IMR-90 (cell line): ENCODE measurements around the gene C1QTNF12. TPM values are rescaled to one million over a fixed set of nuclear protein-coding genes. Genes with fewer than 3 reads are reported as not detected.

Experiments
- ATAC-seq: fragments of 200-7000 bp; cut with Tn5 transposase; 2 replicates; pipeline ENCODE4 v1.9.1; 2020; ENCODE audit warnings: low read depth, mild to moderate bottlenecking, moderate library complexity
- BruUV-seq: library from RNA; stranded (reverse); fragments of 400-500 nt; replicated peaks from 2 replicates; lab custom pipeline; 2021; lab: Mats Ljungman, UMichigan
- CTCF ChIA-PET: fragments of 300-600 bp; formaldehyde crosslinking; extraction: SDS; loops from one replicate; lab custom pipeline; 2021; ENCODE audit warnings: antibody characterized with exemption; lab: Yijun Ruan, JAX
- POLR2A ChIA-PET: fragments of 300-600 bp; sonication (Branson Sonifier 250); formaldehyde crosslinking; loops from one replicate; lab custom pipeline; 2022; ENCODE audit warnings: antibody characterized with exemption; ENCODE audit not compliant: unreplicated experiment; lab: Charles Lee
- DNase-seq: peaks from one replicate; pipeline ENCODE4 v3.0.0; 2013
- H2AFZ ChIP-seq: replicated peaks from 2 replicates; pipeline ENCODE3; 2013; ENCODE audit warnings: low read length, mild to moderate bottlenecking; ENCODE audit not compliant: poor library complexity
- H2AK5ac ChIP-seq: 2 replicates; pipeline ENCODE4 v1.6.1; 2013; ENCODE audit warnings: low read depth, low read length, inconsistent platforms
- H2AK9ac ChIP-seq: replicated peaks from 2 replicates; pipeline ENCODE3; 2013; ENCODE audit warnings: mild to moderate bottlenecking, low read depth, low read length, moderate library complexity; ENCODE audit not compliant: poor library complexity
- H2BK120ac ChIP-seq: 2 replicates; pipeline ENCODE4 v1.6.1; 2013; ENCODE audit warnings: low read depth, low read length, inconsistent platforms
- H2BK15ac ChIP-seq: 3 replicates; pipeline ENCODE4 v1.6.1; 2013; ENCODE audit warnings: low read depth, low read length, inconsistent platforms
- H2BK20ac ChIP-seq: 2 replicates; pipeline ENCODE4 v1.6.1; 2013; ENCODE audit warnings: low read depth, mild to moderate bottlenecking, inconsistent platforms, low read length, moderate library complexity
- H2BK5ac ChIP-seq: 2 replicates; pipeline ENCODE4 v1.6.1; 2013; ENCODE audit warnings: mild to moderate bottlenecking, low read depth, low read length, inconsistent platforms; ENCODE audit not compliant: poor library complexity, severe bottlenecking
- H3K14ac ChIP-seq: replicated peaks from 2 replicates; pipeline ENCODE4 v1.6.1; 2013; ENCODE audit warnings: low read depth, low read length, inconsistent platforms
- H3K18ac ChIP-seq: 2 replicates; pipeline ENCODE4 v1.6.1; 2013; ENCODE audit warnings: low read depth, low read length, control low read depth
- H3K23ac ChIP-seq: 2 replicates; pipeline ENCODE4 v1.6.1; 2013; ENCODE audit warnings: low read depth, low read length, inconsistent platforms
- H3K27ac ChIP-seq: 2 replicates; pipeline ENCODE4 v1.5.1; 2013; ENCODE audit warnings: mild to moderate bottlenecking, control low read depth, low read length; ENCODE audit not compliant: insufficient read depth
- H3K27me3 ChIP-seq: 2 replicates; pipeline ENCODE4 v1.6.1; 2013; ENCODE audit warnings: low read length; ENCODE audit not compliant: control insufficient read depth, insufficient read depth
- H3K36me3 ChIP-seq: 2 replicates; pipeline ENCODE4 v1.6.1; 2013; ENCODE audit warnings: low read length, mixed read lengths; ENCODE audit not compliant: control insufficient read depth, insufficient read depth
- H3K4ac ChIP-seq: 2 replicates; pipeline ENCODE4 v1.6.1; 2013; ENCODE audit warnings: low read depth, low read length, inconsistent platforms
- H3K4me1 ChIP-seq: 2 replicates; pipeline ENCODE4 v1.6.1; 2013; ENCODE audit warnings: low read length, mixed read lengths; ENCODE audit not compliant: control insufficient read depth, insufficient read depth
- H3K4me2 ChIP-seq: 2 replicates; pipeline ENCODE4 v1.6.1; 2013; ENCODE audit warnings: low read depth, mild to moderate bottlenecking, control low read depth, low read length, moderate library complexity
- H3K4me3 ChIP-seq: 2 replicates; pipeline ENCODE4 v1.5.1; 2013; ENCODE audit warnings: low read depth, mild to moderate bottlenecking, control low read depth, low read length, moderate library complexity; ENCODE audit not compliant: insufficient read depth
- H3K56ac ChIP-seq: 2 replicates; pipeline ENCODE4 v1.6.1; 2013; ENCODE audit warnings: low read length, inconsistent platforms; ENCODE audit not compliant: insufficient read depth; ENCODE audit errors: extremely low read depth
- H3K79me1 ChIP-seq, 2 experiments: 2 replicates each; pipeline ENCODE4 v1.6.1; 2013; ENCODE audit warnings: low read length in 2 of 2, inconsistent platforms in 1 of 2, low read depth in 1 of 2
- H3K9ac ChIP-seq: 2 replicates; pipeline ENCODE4 v1.6.1; 2013; ENCODE audit warnings: low read depth, low read length, control low read depth
- H3K9me1 ChIP-seq: 2 replicates; pipeline ENCODE4 v1.6.1; 2013; ENCODE audit warnings: low read length, inconsistent platforms; ENCODE audit not compliant: insufficient read depth
- H3K9me3 ChIP-seq: 2 replicates; pipeline ENCODE4 v1.6.1; 2013; ENCODE audit warnings: low read length; ENCODE audit not compliant: control insufficient read depth, insufficient read depth
- H4K20me1 ChIP-seq: 2 replicates; pipeline ENCODE4 v1.6.1; 2013; ENCODE audit warnings: low read length, inconsistent platforms; ENCODE audit not compliant: insufficient read depth
- H4K5ac ChIP-seq: 2 replicates; pipeline ENCODE4 v1.6.1; 2013; ENCODE audit warnings: mild to moderate bottlenecking, low read depth, low read length, control low read depth
- H4K8ac ChIP-seq, 2 experiments: 2 replicates each; pipeline ENCODE4 v1.6.1; 2013; ENCODE audit warnings: low read depth in 2 of 2, low read length in 2 of 2, control low read depth in 1 of 2, inconsistent platforms in 1 of 2
- H4K91ac ChIP-seq: 2 replicates; pipeline ENCODE4 v1.6.1; 2013; ENCODE audit warnings: low read depth, low read length, inconsistent platforms; ENCODE audit not compliant: insufficient read depth
- BHLHE40 ChIP-seq: fragments of 150-350 bp; IDR thresholded peaks from 2 replicates; pipeline ENCODE4 v1.6.1; 2016; ENCODE audit warnings: mild to moderate bottlenecking, low read depth, low read length
- CEBPB ChIP-seq: IDR thresholded peaks from 2 replicates; pipeline ENCODE4 v1.6.1; 2012; ENCODE audit warnings: low read depth, low read length, improper control_type of control experiment
- CHD1 ChIP-seq: IDR thresholded peaks from 2 replicates; pipeline ENCODE4 v1.6.1; 2012; ENCODE audit warnings: low read depth, low read length, improper control_type of control experiment
- FOS ChIP-seq: fragments of 150-350 bp; IDR thresholded peaks from 2 replicates; pipeline ENCODE4 v1.6.1; 2016; ENCODE audit warnings: low read depth, low read length
- MAFK ChIP-seq: IDR thresholded peaks from 2 replicates; pipeline ENCODE4 v1.6.1; 2012; ENCODE audit warnings: low read depth, low read length, improper control_type of control experiment
- MAZ ChIP-seq: IDR thresholded peaks from 2 replicates; pipeline ENCODE4 v1.6.1; 2012; ENCODE audit warnings: low read depth, mild to moderate bottlenecking, low read length, improper control_type of control experiment, moderate library complexity, borderline replicate concordance
- MXI1 ChIP-seq: IDR thresholded peaks from 2 replicates; pipeline ENCODE4 v1.6.1; 2012; ENCODE audit warnings: low read depth, mild to moderate bottlenecking, low read length, moderate library complexity, borderline replicate concordance
- NFE2L2 ChIP-seq: fragments of 150-350 bp; IDR thresholded peaks from 2 replicates; pipeline ENCODE4 v1.6.1; 2016; ENCODE audit warnings: low read depth, mild to moderate bottlenecking, low read length
- POLR2A ChIP-seq: IDR thresholded peaks from 2 replicates; pipeline ENCODE4 v1.6.1; 2012; ENCODE audit warnings: mild to moderate bottlenecking, low read depth, low read length
- RAD21 ChIP-seq: IDR thresholded peaks from 2 replicates; pipeline ENCODE4 v1.6.1; 2012; ENCODE audit warnings: low read length, improper control_type of control experiment
- RCOR1 ChIP-seq: IDR thresholded peaks from 2 replicates; pipeline ENCODE4 v1.6.1; 2012; ENCODE audit warnings: mild to moderate bottlenecking, low read length, improper control_type of control experiment; ENCODE audit not compliant: insufficient replicate concordance
- RFX5 ChIP-seq: IDR thresholded peaks from 2 replicates; pipeline ENCODE4 v1.8.0; 2012; ENCODE audit warnings: low read depth, mild to moderate bottlenecking, low read length, moderate library complexity
- SMC3 ChIP-seq: fragments of 150-350 bp; IDR thresholded peaks from 2 replicates; pipeline ENCODE4 v1.6.1; 2016; ENCODE audit warnings: low read depth, mild to moderate bottlenecking, antibody characterized with exemption, low read length, moderate library complexity
- WGBS, 2 experiments: methylation state at CpG; one replicate each; pipeline versions ENCODE4 v1.1.5 to v1.1.7; 2013; ENCODE audit warnings: missing lambda C conversion rate in 2 of 2; ENCODE audit not compliant: insufficient read length in 1 of 2; ENCODE audit errors: extremely low coverage in 2 of 2; 5-methylcytosine and 5-hydroxymethylcytosine counted together
- dilution Hi-C: fragments of 300-500 bp; cut with HindIII; formaldehyde crosslinking; loops from one replicate; pipeline ENCODE4 v1.14.3; 2018; ENCODE audit warnings: low sequenced_read_pairs; ENCODE audit not compliant: unreplicated experiment
- in situ Hi-C: fragments of 300-500 bp; cut with MboI; formaldehyde crosslinking; loops from 3 replicates; pipeline ENCODE4 v1.14.3; 2019; ENCODE audit warnings: low sequenced_read_pairs, inconsistent platforms, mixed read lengths
- intact Hi-C: fragments of 100-400 bp; cut with micrococcal nuclease; formaldehyde crosslinking; loops from 2 replicates; pipeline ENCODE4 v1.10.0; 2022
- polyA plus RNA-seq, 3 experiments: library from polyadenylated mRNA; depleted of rRNA; stranded (reverse); fragments of >200 nt; gene quantifications; 2 replicates each; pipeline ENCODE4 v1.2.3, GENCODE V29; 2012; ENCODE audit warnings: low replicate concordance in 1 of 3
- total RNA-seq: library from RNA; depleted of rRNA; stranded (reverse); fragments of >200 nt; gene quantifications from 2 replicates; pipeline ENCODE4 v1.2.3, GENCODE V29; 2012
- TF ChIP-seq, protein P1 (sequence below): conservative IDR thresholded peaks from 2 replicates; pipeline ENCODE4 v1.5.1; 2012; ENCODE audit warnings: mild to moderate bottlenecking, low read depth, low read length, improper control_type of control experiment
- TF ChIP-seq, protein P2 (sequence below): fragments of 150-350 bp; IDR thresholded peaks from 2 replicates; pipeline ENCODE4 v1.6.1; 2017; ENCODE audit warnings: mild to moderate bottlenecking, antibody characterized with exemption, low read length, low read depth
- TF ChIP-seq, protein P3 (sequence below): fragments of 150-350 bp; IDR thresholded peaks from 2 replicates; pipeline ENCODE4 v1.6.1; 2016; ENCODE audit warnings: low read depth, mild to moderate bottlenecking, low read length, moderate library complexity, borderline replicate concordance

Gene C1QTNF12
- total and polyA plus RNA-seq, 2 of the 4 experiments (the other 2 are of a cell fraction), result 0.36 to 1.1 TPM

DNA sequence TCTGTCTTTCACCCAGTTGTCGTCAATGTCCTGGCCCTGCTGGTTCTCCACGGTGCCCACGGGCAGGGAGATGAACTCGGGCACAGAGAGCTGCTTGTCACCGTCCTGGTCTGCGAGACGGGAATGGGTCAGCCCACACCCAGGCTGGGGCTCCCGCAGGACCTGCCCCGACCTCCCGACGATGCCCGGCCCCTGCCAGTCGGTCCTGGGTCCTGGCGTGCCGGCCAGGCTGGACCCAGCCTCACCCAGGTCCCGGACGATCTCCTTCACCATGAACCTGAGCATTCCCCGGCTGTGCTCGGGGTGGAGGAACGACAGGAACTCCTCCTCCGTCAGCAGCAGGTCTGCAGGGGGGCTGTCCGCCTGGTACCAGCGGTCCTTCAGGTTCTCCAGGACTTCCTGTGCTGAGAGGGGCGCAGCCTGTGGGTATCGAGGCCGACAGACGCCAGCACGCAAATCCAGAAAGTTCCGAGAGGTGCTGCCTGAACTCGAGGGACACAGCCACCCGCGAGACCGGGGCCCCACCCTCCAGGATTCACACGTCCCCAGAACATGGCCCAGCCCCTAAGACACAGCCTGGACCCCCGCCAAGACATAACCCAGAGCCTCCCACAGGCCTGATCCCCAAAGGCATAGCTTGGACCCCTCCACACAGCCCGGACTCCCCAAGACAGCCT, 27.9 kb downstream of the C1QTNF12 start:
- WGBS, 2 experiments, result 92% methylated on average over 17 of the region's 36 CpGs; no CpG with 5 or more reads in 1 of the 2 experiments
- CTCF ChIA-PET, result no interaction called here
- no peak overlapping the region for H3K56ac ChIP-seq
- H4K20me1 ChIP-seq, result peaks cover 18% of the 10 kb centered on the region
- ATAC-seq (no peak), DNase-seq (no peak)
- in situ Hi-C loops (no loop called here), dilution Hi-C loops (no loop called here), intact Hi-C loops (no loop called here)
- H2BK20ac ChIP-seq, result no peak overlapping the region
- no peaks in the 10 kb centered on the region for H3K27me3 ChIP-seq
- no peak overlapping the region for H3K4ac ChIP-seq
- no peak overlapping the region for H2BK5ac ChIP-seq
- H3K9ac ChIP-seq, result no peak overlapping the region
- peaks cover 63% of the 10 kb centered on the region for H3K36me3 ChIP-seq
- no peak overlapping the region for H2BK120ac ChIP-seq
- TF ChIP-seq FOS (no peak), CHD1 (no peak), MXI1 (no peak), RAD21 (no peak), CEBPB (no peak), POLR2A (no peak), MAFK (no peak), NFE2L2 (no peak), RFX5 (no peak), SMC3 (no peak), MAZ (no peak), BHLHE40 (no peak), RCOR1 (no peak)
- TF ChIP-seq, protein P1, sequence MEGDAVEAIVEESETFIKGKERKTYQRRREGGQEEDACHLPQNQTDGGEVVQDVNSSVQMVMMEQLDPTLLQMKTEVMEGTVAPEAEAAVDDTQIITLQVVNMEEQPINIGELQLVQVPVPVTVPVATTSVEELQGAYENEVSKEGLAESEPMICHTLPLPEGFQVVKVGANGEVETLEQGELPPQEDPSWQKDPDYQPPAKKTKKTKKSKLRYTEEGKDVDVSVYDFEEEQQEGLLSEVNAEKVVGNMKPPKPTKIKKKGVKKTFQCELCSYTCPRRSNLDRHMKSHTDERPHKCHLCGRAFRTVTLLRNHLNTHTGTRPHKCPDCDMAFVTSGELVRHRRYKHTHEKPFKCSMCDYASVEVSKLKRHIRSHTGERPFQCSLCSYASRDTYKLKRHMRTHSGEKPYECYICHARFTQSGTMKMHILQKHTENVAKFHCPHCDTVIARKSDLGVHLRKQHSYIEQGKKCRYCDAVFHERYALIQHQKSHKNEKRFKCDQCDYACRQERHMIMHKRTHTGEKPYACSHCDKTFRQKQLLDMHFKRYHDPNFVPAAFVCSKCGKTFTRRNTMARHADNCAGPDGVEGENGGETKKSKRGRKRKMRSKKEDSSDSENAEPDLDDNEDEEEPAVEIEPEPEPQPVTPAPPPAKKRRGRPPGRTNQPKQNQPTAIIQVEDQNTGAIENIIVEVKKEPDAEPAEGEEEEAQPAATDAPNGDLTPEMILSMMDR, result no peak
- TF ChIP-seq, protein P2, sequence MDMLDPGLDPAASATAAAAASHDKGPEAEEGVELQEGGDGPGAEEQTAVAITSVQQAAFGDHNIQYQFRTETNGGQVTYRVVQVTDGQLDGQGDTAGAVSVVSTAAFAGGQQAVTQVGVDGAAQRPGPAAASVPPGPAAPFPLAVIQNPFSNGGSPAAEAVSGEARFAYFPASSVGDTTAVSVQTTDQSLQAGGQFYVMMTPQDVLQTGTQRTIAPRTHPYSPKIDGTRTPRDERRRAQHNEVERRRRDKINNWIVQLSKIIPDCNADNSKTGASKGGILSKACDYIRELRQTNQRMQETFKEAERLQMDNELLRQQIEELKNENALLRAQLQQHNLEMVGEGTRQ, result no peak
- TF ChIP-seq, protein P3, sequence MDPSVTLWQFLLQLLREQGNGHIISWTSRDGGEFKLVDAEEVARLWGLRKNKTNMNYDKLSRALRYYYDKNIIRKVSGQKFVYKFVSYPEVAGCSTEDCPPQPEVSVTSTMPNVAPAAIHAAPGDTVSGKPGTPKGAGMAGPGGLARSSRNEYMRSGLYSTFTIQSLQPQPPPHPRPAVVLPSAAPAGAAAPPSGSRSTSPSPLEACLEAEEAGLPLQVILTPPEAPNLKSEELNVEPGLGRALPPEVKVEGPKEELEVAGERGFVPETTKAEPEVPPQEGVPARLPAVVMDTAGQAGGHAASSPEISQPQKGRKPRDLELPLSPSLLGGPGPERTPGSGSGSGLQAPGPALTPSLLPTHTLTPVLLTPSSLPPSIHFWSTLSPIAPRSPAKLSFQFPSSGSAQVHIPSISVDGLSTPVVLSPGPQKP, result no peak
- H2AK5ac ChIP-seq, result no peak overlapping the region
- no peak overlapping the region for H2AFZ ChIP-seq
- no peak overlapping the region for H3K27ac ChIP-seq
- no peak overlapping the region for H4K5ac ChIP-seq
- H2BK15ac ChIP-seq, result no peak overlapping the region
- H3K4me1 ChIP-seq, result no peaks in the 10 kb centered on the region
- no peak overlapping the region for H3K14ac ChIP-seq
- POLR2A ChIA-PET, result no interaction called here
- H3K79me1 ChIP-seq, result peaks cover 4 to 20% of the 10 kb centered on the region in 2 experiments; a peak in 3 of 4 replicates
- BruUV-seq, result no TSS peak
- H3K4me2 ChIP-seq, result no peak overlapping the region
- no peak overlapping the region for H3K4me3 ChIP-seq
- no peak overlapping the region for H4K91ac ChIP-seq
- no peak overlapping the region for H2AK9ac ChIP-seq
- H3K18ac ChIP-seq, result no peak overlapping the region
- H4K8ac ChIP-seq, result no peak overlapping the region
- H3K23ac ChIP-seq, result no peak overlapping the region
- H3K9me1 ChIP-seq, result peaks cover 6% of the 10 kb centered on the region
- H3K9me3 ChIP-seq, result no peaks in the 10 kb centered on the region
